NCI-H1694 treated with DMSO at 0.1 percent for 48 hours (cell line): Measurements from ENCODE around the gene PRKG1.

Experiments used
- DNase-seq: peaks from one replicate; lab custom pipeline; 2025; lab: John Stamatoyannopoulos, UW

Gene PRKG1

DNA sequence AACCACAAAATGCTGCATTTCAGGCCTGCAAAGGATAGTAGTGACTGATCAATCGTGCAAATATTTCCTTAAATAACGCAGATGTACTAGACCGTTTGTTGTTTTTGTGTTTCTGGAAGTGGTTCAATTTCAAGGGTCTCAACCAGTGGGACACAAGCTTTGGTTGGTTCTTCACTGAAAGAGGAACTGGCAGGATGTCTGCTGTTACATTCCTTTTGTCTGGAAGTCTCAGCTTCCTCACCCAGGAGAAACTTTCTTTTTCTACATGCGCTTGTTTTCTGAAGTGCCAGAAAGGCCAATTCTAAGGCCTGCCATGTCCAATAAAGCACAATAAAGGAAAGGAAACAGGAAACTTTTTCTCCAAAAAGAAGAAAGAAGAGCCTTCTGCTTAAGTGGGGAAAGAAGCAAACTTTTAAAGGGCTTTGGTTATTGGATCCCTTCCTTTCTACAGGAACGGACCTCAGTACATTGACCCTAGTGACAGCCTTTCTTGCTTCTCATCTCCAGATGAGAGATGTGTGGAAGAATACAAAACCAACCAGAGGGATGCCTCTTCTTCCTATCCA is 1243.9 kb downstream of the PRKG1 start:
- DNase-seq, result no peak

GRCh38 chr10:52318822-52319464 is 1244.7 kb downstream of the PRKG1 start:
- DNase-seq, result no peak

DNA sequence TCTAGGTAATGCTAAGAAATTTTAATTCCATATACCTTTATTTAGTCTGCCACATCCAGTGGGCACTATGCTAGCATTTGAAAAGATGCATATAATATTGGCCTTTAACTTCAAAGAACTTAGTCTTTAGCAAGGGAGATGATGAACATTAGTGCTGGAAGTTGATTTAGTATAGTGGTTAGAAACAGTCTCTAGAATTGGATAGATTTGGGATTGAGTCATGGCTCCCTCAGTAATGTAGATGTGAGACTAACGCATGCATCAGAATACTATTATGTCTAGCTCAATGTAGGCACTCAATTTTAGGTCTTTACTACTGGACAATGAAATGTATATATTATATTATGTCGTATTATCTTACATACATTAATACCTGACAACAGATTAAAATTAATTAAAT is 1245.6 kb downstream of the PRKG1 start:
- no peak for DNase-seq

DNA sequence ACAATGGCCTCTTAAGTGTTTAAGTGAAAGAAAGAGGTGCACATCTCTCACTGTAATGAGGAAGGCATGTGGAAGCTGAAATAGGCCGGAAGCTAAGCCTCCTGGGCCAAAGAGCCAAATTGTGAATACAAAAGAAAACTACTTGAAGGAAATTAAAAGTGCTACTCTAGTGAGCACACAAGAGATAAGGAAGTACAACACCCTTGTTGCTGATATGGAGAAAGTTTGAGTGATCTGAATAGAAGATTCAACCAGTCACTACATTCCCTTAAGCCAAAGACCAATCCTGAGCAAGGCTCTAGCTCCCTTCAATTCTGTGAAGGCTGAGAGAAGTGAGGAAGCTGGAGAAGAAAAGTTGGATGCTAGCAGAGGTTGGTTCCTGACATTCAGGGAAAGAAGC is 1248.0 kb downstream of the PRKG1 start:
- DNase-seq, result no peak

DNA sequence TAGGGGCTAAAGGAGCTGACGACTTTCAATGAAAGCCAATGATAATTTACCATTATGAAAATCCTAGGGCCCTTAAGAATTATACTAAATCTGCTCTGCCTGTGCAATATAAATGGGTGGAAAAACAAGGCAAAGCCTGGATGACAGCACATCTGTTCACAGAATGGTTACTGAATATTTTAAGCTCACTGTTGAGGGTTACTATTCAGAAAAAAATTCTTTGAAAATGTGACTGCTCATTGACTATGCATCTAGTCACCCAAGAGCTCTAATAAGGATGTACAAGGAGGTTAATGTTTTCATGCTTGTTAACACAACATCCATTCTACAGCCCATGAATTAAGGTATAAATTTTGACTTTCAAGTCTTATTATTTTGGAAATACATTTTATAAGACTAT is 1248.6 kb downstream of the PRKG1 start:
- DNase-seq, result no peak

DNA sequence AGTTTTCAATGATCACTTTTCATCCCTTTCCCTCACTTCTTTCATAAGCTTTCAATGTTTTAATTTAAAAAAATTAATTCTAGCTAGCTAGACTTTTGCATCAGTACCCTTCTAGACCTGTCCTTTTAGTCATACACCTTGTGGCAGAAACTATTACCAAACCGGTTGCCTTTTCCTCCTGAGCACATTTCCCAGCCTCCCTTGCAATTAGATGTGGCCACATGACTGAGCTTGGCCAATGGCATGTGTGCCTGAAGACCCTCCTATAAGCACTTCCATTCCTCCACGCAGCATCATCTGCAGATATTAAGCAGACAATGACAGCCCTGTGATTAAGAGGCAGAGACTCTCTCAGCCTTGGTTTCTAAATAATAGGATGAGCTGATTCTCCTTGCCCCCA is 1252.1 kb downstream of the PRKG1 start:
- no peak for DNase-seq

DNA sequence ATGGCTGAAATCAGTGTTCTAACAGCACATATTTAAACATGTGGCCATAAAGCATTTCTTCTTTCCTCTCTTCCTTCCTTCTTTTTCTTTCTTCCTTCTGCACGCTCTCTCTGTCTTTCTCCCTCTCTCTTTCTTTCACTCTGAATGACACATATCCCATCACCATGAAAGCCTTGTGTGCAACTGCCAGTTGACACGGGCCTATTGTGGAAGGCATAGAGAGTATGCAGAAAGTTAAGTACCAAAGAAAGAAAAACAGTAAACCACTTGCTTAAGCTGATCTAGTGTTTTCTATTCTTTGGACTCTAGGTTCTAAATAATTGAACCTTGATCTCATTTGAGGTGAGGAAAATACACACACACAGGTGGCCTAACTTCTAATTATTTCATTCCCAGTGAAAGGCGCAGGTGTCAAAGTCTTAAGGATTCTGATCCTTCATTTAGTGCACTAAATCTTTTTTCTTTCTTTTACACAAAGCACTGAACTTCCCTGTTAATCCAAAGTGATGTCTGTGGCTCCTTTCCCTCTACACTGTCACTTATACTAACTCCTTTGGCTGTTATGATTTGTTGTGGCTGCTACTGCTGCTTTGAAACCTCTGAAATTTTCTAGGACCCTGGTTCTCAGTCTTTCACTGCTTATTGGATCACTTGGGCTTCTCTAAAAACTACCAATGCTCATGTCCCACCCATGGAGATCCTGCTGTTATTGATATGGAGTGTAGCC is 1257.5 kb downstream of the PRKG1 start:
- no peak for DNase-seq

GRCh38 chr10:52332815-52333214 is 1258.5 kb downstream of the PRKG1 start:
- DNase-seq, result no peak

DNA sequence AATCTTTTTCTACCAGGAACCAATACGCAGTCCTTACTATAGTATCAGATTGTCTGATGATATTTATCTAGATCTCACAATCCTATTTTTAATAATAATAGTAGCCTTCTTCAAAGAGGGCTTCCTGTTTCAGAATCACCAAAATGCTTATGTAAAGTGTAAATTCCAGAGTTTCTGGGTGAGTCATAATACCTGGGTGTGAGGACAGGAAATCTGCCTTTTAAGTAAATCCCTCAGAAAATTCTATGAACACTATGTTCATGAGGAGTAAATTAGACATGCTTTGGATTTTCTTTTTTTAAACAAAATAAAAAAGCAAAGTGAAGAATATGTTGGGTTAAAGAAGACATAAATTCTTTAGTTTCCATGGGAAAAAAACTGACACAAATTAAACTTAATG is 1260.3 kb downstream of the PRKG1 start:
- no peak for DNase-seq

- no peak for DNase-seq
Observed at GRCh38 chr10:52335665-52336064, 1261.4 kb downstream of the PRKG1 start.

DNA sequence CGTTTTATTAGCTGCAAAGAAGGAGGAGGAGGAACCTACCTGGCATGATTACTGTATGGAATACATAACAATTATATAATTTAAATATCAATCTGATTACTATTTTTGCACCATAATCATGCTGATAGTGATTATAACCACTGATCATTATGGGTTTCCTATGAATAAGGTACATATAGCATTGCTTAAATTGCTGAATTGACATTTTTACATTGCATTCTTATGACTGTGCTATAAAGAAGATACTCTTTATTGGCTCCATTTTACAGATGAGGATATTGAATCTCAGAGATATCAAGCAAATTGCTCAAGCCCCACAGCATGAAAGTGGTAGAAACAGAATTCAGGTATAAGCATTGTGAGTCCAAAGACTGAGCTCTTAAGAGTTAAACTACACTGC is 1262.9 kb downstream of the PRKG1 start:
- DNase-seq, result no peak

GRCh38 chr10:52343439-52343838 is 1269.2 kb downstream of the PRKG1 start:
- DNase-seq, result no peak

GRCh38 chr10:52346394-52347326 is 1272.4 kb downstream of the PRKG1 start:
- no peak for DNase-seq

GRCh38 chr10:52347327-52347667 is 1273.0 kb downstream of the PRKG1 start:
- no peak for DNase-seq
